Stimulated activated CD8-positive, alpha-beta memory T cell treated with anti-CD3 and anti-CD28 coated beads, Interleukin-15, amount 100 ng/mL, for 24 hours (primary cell): ENCODE results near the gene ZER1.
"Not testable (repeated sequence)": the region's sequence is repeated elsewhere in the genome, so short reads cannot be mapped to it uniquely, and the experiment has no call there.

Experiments used
- DNase-seq: peaks from one replicate; pipeline ENCODE4 v3.0.0-alpha.2; 2020; ENCODE audit warnings: low read depth

The ZER1 gene

DNA sequence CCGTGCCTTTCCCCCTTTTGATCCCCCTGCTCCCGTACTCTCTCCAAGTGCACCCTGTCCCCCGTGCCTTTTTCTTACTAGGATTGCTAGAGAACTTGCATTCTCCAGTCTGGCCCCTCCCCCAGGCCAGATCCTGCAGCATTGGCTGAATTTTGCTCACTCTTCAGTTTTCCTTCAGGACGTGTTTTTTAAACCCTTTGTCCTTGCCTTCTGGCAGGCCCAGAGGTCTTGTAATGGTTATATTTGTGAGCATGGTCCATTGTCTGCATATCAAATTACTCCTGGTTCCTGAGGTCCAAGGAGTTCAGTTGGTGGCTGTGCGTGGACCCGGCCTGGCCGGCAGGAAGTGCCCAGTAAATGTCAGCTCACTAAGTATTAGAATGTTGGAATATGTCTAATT, 15.9 kb upstream of the ZER1 start:
- DNase-seq = no peak

DNA sequence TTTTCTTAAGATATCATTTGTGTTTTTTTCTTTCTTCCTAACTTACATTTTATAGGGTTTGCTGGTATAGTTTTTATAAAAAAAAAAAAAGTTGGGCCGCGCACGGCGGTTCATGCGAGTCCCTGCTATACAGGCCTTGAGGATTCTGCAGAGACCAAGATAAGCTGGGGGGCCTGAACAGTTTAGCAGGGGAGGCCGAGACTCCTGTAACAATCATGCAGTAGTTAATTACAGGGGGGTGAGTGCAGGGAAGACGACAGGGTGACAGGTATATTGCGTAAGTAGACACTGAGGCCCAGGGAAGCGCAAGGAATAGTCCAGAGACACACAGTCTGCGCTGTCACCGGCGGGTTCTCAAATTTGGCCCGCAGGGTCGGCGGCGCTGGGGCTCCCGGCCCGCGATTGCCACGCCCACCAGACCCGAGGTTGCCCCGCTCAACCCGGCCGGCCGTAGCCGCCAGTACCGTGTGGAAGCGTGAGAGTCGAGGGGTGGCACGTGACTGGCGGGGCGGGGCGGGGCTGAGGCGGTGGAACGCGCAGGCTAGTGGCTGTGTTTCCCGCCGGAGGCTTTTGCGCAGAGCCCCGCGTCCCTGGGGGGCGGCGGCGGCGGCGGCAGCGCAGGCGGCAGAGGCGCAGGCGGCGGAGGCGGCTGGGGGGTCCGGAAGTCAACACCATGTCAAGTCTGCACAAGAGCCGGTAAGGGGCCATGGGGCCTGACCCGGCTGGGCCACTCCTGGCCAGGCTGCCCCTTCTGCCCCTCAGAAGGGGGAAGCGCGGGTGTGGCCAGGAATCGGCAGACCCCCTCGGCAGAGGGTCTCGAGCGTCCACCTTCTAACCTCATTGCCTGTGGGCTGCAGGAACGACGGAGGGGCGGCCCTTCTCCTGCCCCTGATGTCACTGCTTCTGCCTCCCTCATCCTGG, 15.2 kb upstream of the ZER1 start, which contains the start of gene TBC1D13:
TBC1D13 (plus strand) TSS at position 573 of the 921 bp plus-strand sequence; CDS start at position 674, 101 bp downstream.
- DNase-seq = peak; percentile 82

DNA sequence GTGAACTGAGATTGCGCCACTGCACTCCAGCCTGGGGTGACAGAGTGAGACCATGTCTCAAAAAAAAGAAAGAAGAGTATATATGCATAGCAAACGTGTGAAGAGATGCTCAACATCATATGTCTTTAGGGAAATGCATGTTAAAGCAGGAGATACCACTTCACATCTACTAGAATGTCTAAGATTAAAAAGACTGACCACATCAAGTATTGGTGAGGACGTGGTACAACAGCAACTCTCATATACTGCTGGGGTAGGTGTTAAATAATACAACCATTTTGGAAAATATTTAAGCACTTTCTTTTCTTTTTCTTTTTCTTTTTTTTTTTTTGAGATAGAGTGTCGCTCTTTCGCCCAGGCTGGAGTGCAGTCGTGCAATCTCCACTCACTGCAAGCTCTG, 13.7 kb upstream of the ZER1 start:
- DNase-seq = no peak

DNA sequence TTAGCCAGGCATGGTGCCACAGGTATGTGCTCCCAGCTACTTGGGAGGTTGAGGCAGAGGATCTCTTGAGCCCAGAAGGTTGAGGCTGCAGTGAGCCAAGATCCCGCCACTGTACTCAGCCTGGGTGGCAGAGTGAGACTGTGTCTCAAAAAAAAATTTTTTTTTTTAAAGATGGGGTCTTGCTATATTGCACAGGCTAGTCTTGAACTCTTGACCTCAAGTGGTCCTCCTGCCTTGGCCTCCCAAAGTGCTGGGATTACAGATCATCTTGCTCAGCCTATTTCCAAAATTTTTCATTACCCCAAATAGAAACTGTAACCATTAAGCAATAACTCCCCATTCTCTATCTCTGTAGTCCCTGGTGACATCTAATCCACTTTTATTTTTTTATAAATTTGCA, 10.9 kb upstream of the ZER1 start:
- DNase-seq = no peak

DNA sequence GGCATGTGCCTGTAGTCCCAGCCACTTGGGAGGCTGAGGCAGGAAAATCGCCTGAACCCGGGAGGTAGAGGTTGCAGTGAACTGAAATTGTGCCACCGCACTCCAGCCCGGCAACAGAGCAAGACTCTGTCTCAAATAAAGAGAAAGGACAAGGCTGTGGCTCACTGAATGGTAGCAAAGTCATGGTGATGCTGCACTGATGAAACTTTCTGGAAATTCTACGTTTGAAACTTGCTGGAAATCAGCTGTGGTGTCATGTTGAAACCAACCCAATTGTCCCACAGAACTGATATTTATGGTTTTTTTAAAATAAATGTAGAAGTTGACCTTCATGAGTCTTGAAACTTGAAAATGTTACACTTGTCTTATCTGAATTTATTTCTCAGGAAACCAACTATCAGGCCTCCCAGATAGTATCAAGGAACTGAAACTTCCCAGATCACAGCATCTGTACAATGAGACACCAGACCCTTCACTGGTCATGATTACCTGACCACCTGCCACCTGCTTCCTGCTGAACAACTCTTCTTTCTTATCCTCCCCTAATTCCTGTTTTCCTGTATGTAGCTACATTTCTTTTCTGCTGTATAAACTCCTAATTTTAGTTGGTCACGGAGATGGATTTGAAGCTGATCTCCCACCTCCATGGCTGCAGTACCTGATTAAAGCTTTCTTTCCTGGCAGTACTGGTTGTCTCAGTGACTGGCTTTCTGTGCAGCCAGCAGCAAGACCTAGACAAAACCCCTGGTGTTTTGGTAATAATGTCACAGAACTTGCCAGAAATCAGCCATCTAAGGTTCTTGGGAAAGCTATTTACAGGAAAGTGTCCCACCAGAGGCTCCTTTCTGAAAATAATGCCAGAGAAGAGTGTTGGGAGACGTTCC, 9.7 kb upstream of the ZER1 start:
- DNase-seq = no peak

DNA sequence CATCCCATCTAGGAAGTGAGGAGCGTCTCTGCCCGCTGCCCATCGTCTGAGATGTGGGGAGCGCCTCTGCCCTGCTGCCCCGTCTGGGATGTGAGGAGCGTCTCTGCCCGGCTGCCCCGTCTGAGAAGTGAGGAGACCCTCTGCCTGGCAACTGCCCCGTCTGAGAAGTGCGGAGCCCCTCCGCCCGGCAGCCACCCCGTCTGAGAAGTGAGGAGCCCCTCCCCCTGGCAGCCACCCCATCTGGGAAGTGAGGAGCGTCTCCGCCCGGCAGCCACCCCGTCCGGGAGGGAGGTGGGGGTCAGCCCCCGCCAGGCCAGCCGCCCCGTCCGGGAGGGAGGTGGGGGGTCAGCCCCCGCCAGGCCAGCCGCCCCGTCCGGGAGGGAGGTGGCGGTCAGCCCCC, 8.4 kb upstream of the ZER1 start:
- not testable (repeated sequence) for DNase-seq

DNA sequence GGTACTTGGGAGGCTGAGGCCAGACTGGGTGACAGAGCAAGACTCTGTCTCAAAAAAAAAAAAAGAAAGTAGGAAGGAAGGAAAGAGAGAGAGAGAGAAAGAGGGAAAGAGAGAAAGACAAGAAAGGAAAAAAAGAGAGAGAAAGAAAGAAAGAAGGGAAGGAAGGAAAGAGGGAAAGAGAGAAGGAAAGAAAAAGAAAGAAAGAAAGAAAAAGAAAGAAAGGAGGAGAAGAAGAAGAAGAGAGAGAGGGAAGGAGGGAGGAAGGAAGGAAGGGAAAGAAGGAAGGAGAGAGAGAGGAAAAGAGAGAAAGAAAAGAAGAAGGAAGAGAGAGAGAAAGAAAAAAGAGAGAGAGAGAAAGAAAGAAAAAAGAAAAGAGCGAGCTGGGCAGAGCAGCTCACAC, 3.1 kb upstream of the ZER1 start:
- no peak for DNase-seq

DNA sequence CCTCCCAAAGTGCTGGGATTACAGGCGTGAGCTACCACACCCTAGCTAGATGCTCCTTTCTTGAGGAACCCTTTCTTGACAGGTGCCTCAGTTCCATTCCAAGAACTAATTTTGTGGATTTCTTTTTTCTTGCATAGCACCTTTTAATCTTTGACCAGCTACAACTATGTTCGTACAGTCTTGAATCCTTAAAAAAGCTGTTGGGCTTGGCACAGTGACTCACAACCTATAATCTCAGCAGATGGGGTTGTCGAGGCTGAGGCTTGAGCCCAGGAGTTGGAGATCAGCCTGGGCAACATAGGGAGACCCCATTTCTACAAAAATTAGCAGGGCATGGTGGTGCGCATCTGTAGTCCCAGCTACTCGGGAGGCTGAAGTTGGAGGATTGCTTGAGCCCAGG, 1.3 kb upstream of the ZER1 start:
- DNase-seq = no peak

DNA sequence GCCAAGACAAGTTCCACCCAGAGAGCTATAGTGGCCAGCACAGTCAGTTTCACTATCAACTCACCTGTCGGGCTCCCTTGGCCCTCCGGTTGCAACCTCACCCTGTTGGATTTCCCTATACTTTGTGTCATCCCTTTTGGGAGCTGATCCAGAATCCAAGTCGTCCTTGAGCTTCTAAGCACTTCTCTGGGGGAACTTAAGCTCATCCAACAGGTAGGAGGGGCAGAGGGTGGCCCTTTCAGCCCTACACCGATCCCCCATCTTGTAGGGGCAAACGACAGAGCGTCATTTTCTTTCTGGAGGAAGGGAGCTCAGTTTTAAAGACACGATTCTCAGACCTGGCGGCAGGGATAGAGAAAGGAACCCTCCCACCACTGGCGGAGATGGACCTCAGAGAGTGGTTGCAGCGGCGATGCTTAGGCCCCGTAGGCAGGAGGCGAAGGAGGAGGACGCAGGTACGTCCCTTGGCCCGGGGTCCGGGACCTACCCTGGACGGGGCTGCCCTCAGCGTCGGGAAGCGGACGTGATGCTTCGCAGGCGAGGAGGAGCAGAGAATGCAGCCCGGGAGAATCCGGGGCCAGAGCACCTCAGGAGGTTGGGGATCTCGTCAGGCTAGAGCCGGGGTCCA, 519 bp downstream of the ZER1 start:
- no peak for DNase-seq

DNA sequence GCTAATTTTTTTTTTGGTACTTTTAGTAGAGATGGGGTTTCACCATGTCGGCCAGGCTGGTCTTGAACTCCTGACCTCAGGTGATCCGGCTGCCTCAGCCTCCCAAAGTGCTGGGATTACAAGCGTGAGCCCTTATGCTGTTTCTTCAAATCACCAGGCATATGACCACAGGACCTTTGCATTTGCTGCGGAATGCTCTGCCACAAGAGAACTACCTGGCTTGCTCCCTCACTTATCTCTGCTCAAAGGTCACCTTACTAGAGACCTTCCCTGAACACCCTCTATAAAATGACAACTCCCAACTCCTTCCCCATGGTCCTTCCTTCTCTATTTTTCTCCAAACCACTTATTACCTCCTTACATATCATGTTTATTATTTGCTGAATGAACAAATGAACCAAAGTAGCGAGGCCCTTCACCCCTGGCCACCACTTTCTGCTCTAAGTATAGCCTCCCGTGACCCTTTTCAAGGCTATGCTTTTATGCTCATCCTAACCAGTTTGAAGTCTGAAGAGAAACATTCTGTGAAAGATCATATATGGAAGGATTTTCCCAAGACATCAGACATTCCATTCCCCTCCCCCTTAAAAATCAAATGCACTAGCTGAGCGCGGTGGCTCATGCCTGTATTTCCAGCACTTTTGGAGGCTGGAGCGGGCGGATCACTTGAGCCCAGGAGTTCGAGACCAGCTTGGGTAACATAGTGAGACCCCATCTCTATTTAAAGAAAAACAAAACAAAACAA, 1.3 kb downstream of the ZER1 start:
- DNase-seq = no peak

DNA sequence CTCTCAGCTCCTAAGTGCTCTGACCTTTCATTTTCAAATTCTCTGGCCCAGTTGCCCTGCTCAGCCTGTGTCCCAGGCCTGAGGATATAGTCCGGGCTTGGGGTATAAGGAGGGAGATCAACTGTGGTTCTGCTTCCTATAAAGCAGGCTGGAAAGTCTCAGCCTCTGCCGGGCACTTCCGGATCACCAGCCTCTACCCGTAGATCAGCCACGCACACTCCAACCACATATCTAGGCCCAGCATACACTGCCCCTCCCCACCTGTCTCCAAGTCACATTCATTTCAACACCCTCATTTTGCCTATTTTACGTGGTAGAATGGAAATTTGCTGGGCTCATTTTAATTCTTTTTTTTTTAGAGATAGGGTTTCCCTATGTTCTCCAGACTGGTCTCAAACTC, 3.1 kb downstream of the ZER1 start:
- DNase-seq = no peak

DNA sequence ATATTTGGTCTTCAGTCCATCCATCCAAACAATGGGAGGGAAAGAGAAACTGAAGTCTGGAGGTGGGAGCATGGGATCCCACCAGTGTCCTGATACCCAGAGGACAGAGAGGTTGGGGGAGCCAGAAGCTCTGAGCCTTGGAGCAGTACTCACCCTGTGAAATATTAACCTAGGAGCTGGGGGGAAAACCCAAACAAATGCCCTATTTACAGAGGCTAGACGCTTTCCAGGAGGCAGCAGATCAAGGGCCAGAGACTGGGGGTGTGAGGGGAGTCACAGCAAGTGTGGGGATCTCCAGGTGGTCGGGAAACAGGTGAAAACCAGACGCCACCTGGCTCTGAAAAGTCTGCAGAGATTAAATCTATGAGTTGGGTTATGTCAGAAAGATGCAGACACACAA, 6.2 kb downstream of the ZER1 start:
- DNase-seq = no peak

DNA sequence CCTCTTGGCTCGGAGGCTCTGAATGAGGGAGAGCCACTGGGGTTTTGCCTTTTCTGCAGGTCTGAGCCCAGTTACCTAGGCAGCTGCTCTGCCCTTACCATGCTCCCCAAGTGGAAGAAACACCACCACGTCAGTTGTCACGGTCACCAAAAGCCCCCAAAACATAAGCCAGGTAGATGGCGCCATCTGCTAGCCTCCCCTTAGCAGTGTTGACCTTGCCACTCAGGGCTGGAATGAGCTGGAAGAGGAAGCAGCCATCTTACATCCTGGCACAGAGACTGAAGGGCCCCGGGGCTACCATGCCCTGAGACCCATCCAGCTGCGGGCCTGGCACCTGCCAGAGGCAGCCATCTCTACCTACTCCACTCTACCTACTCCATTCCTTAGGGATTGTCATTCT, 7.4 kb downstream of the ZER1 start:
- no peak for DNase-seq

DNA sequence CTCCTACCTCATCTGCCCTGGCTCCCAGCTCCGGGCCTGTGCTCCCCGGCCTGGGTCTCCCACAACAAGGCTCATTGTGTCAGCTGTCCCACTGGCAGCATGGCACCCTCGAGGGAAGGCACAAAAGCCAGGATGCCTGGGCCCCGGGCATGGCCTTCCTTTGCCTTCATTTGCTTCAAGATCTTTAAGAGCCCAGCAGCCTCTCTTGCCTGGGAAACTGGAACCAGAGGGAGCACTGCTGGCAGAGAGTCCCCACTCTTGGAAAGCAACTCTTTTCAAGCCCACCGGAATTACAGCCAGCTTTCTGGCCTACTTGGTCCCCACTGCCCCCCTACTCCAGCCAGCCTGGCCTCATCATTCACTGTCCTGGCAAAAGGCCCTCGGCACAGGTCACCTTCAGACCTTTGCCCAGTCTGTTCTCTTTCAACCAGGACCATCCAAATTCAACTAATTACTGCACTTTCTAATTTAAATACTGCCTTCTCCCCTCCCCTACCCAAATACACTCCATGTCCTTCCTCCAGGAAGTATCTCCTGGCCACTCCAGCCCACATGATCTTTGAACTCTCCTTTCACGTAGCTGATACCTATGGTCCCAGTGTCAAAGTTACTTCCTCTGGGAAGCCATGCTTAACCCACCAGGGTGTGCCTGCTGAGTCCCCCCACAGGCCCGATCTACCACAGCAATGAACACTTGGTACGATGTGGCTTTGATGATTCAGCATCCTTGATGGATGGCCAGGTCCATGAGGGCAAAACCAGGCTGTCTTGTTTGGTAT, 8.9 kb downstream of the ZER1 start:
- no peak for DNase-seq

DNA sequence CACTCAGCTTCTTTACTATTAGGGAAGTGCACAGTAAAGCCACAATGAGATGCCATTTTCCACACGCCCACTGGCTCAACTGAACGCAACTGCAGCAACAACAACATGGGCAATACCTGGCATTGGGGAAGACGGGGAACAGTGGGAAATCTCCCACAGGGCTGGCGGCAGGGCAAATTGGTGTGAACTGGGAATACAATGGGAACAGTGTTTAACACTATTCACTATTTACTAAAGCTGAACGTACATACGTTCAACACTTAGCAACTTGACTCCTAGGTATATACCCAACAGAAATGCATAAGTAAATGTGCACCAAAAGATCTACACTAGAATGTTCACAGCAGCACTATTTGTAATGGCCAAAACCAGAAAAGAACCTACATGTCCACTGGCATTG, 14.1 kb downstream of the ZER1 start:
- no peak for DNase-seq

DNA sequence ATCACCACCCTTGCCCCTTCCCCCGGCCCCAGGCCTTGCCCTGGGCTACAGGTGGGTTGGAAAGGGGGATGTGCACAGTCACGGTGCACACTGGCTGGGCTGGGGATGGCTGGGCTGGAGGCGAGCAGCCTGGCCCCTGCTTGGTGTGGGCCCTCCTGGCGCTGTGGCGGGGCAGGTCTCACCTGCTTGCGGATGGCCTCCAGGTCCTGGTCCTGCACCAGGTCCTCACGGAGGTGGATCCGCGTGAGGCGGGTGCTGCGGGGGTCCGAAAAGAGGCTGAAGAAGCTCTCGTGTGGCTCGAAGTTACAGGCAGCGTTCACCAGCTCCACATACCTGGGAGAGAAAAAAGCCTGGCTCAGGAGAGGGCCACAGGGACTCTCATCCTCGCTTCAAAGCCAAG, 18.1 kb downstream of the ZER1 start:
- no peak for DNase-seq

DNA sequence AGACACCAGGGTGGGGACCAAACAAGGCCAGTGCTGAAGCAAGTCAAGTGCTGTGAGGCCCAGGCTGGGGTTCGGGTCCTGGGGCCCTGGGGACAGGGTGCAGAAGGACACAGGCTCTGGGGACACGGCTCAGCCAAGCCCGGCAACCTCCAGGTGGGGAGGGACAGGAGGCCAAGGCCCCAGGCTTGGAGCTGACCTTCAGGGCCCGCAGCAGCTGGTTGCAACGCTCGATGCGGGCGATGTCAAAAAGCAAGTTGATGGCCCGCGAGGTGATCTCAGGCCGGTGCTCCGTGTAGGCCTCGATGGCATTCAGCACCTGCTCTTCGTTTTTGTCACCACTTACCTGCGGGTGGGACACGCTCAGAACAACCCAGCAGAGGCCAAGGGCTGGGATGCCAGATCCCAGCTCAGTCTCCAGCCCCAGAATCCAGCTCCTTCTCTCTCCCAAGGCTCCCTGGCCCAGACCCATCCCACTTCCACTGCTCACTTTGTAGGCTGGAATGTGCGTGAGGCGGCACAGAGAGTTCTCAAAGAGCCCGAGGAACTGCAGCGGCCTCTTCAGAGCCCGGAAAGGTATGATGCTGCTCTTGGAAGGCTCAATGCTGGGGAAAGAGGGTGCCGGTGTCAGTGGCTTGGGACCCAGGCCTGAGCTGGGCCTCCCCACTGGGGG, 20.7 kb downstream of the ZER1 start:
- no peak for DNase-seq

DNA sequence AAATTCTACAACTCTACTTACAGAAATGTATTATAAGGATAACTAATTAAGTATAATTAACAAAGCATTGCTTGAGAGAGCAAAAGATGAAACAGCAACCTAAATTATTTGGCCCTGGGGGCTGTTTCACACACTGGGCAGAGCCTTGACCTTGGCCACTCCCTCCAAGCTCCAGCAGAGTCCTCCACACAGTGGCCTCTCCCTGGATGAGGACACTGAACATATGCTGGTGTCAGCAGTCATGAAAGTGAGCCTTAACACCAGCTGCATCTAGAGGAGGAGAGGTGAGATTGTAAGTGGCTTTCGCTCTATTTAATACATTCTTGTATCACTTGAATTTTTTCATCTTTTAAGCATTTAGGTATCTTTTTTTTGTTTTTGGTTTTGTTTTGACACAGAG, 24.5 kb downstream of the ZER1 start:
- DNase-seq = no peak

DNA sequence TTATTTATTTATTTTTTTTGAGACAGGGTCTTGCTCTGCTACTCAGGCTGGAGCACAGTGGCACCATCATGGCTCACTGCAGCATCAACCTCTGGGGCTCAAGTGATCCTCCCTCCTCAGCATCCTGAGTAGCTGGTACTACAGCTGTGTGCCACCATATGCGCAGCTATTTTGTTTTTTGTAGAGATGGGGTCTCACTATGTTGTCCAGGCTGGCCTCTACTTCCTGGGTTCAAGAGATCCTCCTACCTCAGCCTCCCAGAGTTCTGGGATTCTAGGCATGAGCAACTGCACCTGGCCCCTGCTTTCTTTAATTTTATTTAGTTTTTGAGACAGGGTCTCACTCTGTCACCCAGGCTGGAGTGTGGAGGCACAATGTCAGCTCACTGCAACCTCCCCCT, 28.3 kb downstream of the ZER1 start:
- no peak for DNase-seq

DNA sequence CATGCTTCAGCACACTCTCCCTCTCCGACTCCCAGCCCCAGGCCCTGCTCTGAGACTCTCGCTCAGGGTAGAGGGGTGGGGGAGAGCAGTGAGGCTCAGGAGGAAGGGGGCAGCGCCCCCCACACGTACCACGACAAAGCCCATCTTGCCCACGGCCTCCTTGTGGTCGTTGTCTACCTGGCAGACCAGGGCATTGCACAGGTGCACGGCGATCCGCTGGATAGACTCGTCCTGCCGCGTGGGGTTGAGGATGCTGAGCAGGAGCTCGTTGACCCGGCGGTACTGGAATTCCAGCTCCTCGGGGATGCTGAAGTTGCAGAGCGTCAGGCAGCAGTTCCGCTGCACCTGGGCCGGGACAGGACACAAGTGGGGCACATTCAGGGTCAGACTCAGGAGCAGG, 29.3 kb downstream of the ZER1 start:
- no peak for DNase-seq

DNA sequence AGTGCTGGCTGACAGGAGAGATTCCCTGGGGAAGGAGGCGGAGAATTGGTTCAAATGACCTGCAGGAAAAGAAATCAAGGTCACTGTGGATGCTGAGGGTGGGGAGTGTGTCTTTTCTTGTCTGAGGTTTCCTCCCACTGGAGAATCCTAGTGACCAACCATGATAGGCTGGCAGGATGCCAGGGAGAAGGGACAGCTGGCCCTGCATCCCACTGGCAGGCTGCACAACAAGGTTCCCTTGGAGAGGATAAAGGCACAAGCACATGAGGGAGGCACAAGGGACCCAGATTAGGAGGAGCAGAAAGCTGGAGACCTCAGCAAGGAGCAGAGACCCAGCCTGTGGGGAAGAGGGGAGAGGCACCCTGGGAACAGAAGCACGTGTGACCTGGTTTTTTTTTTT, 36.4 kb downstream of the ZER1 start:
- no peak for DNase-seq
